Left kidney (tissue), 2 donors: Measurements from ENCODE around the gene ITGB5. TPM values are rescaled to one million over a fixed set of nuclear protein-coding genes. Genes with fewer than 3 reads are reported as not detected.
A peak's percentile ranks its signal among the peaks of the same experiment; 100 is the strongest.
"Not testable (repeated sequence)": the region's sequence is repeated elsewhere in the genome, so short reads cannot be mapped to it uniquely, and the experiment has no call there.

Experiments used
- DNase-seq: peaks from one replicate; pipeline ENCODE4 v3.0.0-alpha.2; 2013
- polyA plus RNA-seq: library from polyadenylated mRNA; unstranded; fragments of 120-200 nt; gene quantifications from one replicate; pipeline ENCODE4 v1.2.1, GENCODE V29; 2013; ENCODE audit not compliant: insufficient read length

The ITGB5 gene
- polyA plus RNA-seq, 1 donor = 85.0 TPM

- no peak for DNase-seq
These were observed 48.2 kb downstream of the ITGB5 start for GRCh38 chr3:124838963-124839362.

GRCh38 chr3:124837730-124838186 lies 49.4 kb downstream of the ITGB5 start:
- no peak for DNase-seq

- DNase-seq = no peak
These were observed 50.1 kb downstream of the ITGB5 start for GRCh38 chr3:124837065-124837464.

GRCh38 chr3:124836448-124836847 lies 50.7 kb downstream of the ITGB5 start:
- DNase-seq = no peak

GRCh38 chr3:124834723-124835718 lies 52.1 kb downstream of the ITGB5 start:
- peak; percentile 59 for DNase-seq

- DNase-seq = no peak
These were observed 53.3 kb downstream of the ITGB5 start for GRCh38 chr3:124833710-124834332.

GRCh38 chr3:124832782-124833709 lies 54.1 kb downstream of the ITGB5 start:
- DNase-seq = no peak

GRCh38 chr3:124831628-124832199 lies 55.5 kb downstream of the ITGB5 start:
- no peak for DNase-seq

GRCh38 chr3:124829819-124830554 lies 57.2 kb downstream of the ITGB5 start:
- no peak for DNase-seq

- no peak for DNase-seq
These were observed 57.9 kb downstream of the ITGB5 start for GRCh38 chr3:124829178-124829818.

- DNase-seq = not testable (repeated sequence)
These were observed 59.5 kb downstream of the ITGB5 start for GRCh38 chr3:124827476-124828206.

GRCh38 chr3:124826703-124827102 lies 60.5 kb downstream of the ITGB5 start:
- DNase-seq = no peak

GRCh38 chr3:124824286-124824915 lies 62.8 kb downstream of the ITGB5 start:
- DNase-seq = no peak

- DNase-seq = no peak
These were observed 63.5 kb downstream of the ITGB5 start for GRCh38 chr3:124823648-124824047.

GRCh38 chr3:124823206-124823605 lies 64.0 kb downstream of the ITGB5 start:
- DNase-seq = no peak

GRCh38 chr3:124821356-124821755 lies 65.8 kb downstream of the ITGB5 start:
- no peak for DNase-seq

GRCh38 chr3:124818398-124819091 lies 68.6 kb downstream of the ITGB5 start:
- DNase-seq = no peak

GRCh38 chr3:124817079-124817478 lies 70.1 kb downstream of the ITGB5 start:
- no peak for DNase-seq

- DNase-seq = no peak
These were observed 71.0 kb downstream of the ITGB5 start for GRCh38 chr3:124816206-124816605.
